ENCODE results near the gene BICC1.

- no peak for TF ChIP-seq CTCF (IDR thresholded peaks at IDR 0.05; ENCODE audit: insufficient read depth, low read length)
- no peak for TF ChIP-seq POLR2AphosphoS5 (IDR thresholded peaks at IDR 0.05; ENCODE audit: low read depth)
- TF ChIP-seq REST (IDR thresholded peaks at IDR 0.05; ENCODE audit: insufficient replicate concordance, low read depth): no peak
- no peak for TF ChIP-seq GABPA (IDR thresholded peaks at IDR 0.05; ENCODE audit: low read depth)
These were observed 282.9 kb downstream of the BICC1 start for GRCh38 chr10:58795560-58795959.

Data from HL-60 (cell line).